HG03064 (cell line): ENCODE data around the gene ALPG.
"Not testable (repeated sequence)": the region's sequence is repeated elsewhere in the genome, so short reads cannot be mapped to it uniquely, and the experiment has no call there.

Source experiments
- ATAC-seq: cut with Tn5 transposase; IDR thresholded peaks from one replicate; pipeline ENCODE4 v1.9.1; 2021; ENCODE audit warnings: low read depth; ENCODE audit not compliant: unreplicated experiment

ALPG gene

GRCh38 chr2:232406556-232407310 lies at the start of gene ALPG:
Gene ALPG (plus strand): TSS chr2:232406844. CDS start chr2:232406895, 51 bp downstream.
- ATAC-seq, result no peak

- ATAC-seq, result no peak
Measured at GRCh38 chr2:232361646-232362045, 45.0 kb upstream of the ALPG start.

GRCh38 chr2:232362174-232362900 lies 44.3 kb upstream of the ALPG start:
- ATAC-seq, result no peak

- not testable (repeated sequence) for ATAC-seq
Measured at GRCh38 chr2:232363064-232363783, 43.4 kb upstream of the ALPG start.

- ATAC-seq, result no peak
Measured at GRCh38 chr2:232363784-232364615, 42.6 kb upstream of the ALPG start.

- ATAC-seq, result not testable (repeated sequence)
Measured at GRCh38 chr2:232364806-232365594, 41.6 kb upstream of the ALPG start.

GRCh38 chr2:232365621-232366321 lies 40.9 kb upstream of the ALPG start:
- ATAC-seq, result no peak

GRCh38 chr2:232366461-232366860 lies 40.2 kb upstream of the ALPG start:
- not testable (repeated sequence) for ATAC-seq

GRCh38 chr2:232367016-232367415 lies 39.6 kb upstream of the ALPG start:
- ATAC-seq, result no peak

GRCh38 chr2:232367591-232368233 lies 38.9 kb upstream of the ALPG start:
- ATAC-seq, result no peak

GRCh38 chr2:232368311-232368731 lies 38.3 kb upstream of the ALPG start:
- ATAC-seq, result no peak

GRCh38 chr2:232369126-232369951 lies 37.3 kb upstream of the ALPG start:
- ATAC-seq, result no peak

GRCh38 chr2:232370007-232370406 lies 36.6 kb upstream of the ALPG start:
- ATAC-seq, result not testable (repeated sequence)

- no peak for ATAC-seq
Measured at GRCh38 chr2:232372231-232373208, 34.1 kb upstream of the ALPG start.

- no peak for ATAC-seq
Measured at GRCh38 chr2:232374356-232374755, 32.3 kb upstream of the ALPG start.

GRCh38 chr2:232375164-232375563 lies 31.5 kb upstream of the ALPG start:
- ATAC-seq, result no peak
